ENCODE results near the gene VPS18.

The VPS18 gene

GRCh38 chr15:40914486-40914885, 20.2 kb downstream of the VPS18 start:
- ATAC-seq: no peak
- TF ChIP-seq, protein P1, sequence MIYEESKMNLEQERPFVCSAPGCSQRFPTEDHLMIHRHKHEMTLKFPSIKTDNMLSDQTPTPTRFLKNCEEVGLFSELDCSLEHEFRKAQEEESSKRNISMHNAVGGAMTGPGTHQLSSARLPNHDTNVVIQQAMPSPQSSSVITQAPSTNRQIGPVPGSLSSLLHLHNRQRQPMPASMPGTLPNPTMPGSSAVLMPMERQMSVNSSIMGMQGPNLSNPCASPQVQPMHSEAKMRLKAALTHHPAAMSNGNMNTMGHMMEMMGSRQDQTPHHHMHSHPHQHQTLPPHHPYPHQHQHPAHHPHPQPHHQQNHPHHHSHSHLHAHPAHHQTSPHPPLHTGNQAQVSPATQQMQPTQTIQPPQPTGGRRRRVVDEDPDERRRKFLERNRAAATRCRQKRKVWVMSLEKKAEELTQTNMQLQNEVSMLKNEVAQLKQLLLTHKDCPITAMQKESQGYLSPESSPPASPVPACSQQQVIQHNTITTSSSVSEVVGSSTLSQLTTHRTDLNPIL (CRISPR knock-in tag; IDR thresholded peaks at IDR 0.05; ENCODE audit: low read depth): no peak
- TF ChIP-seq ZFP3 (CRISPR knock-in tag; IDR thresholded peaks at IDR 0.05): no peak
- no peak for TF ChIP-seq SNAI2 (CRISPR knock-in tag; IDR thresholded peaks at IDR 0.05)
- TF ChIP-seq ISL1 (CRISPR knock-in tag; IDR thresholded peaks at IDR 0.05): no peak
- no peak for TF ChIP-seq ESRRG (CRISPR knock-in tag; IDR thresholded peaks at IDR 0.05)
- no peak for TF ChIP-seq OSR1 (CRISPR knock-in tag; IDR thresholded peaks at IDR 0.05)
- no peak for TF ChIP-seq RARB (CRISPR knock-in tag; IDR thresholded peaks at IDR 0.05)
- TF ChIP-seq BACH2 (CRISPR knock-in tag; IDR thresholded peaks at IDR 0.05; ENCODE audit: borderline replicate concordance): no peak
- TF ChIP-seq ZC3H10 (CRISPR knock-in tag; IDR thresholded peaks at IDR 0.05): no peak
- no peak for TF ChIP-seq TSHZ2 (CRISPR knock-in tag; IDR thresholded peaks at IDR 0.05)
- TF ChIP-seq TCF4 (CRISPR knock-in tag; IDR thresholded peaks at IDR 0.05; ENCODE audit: borderline replicate concordance): no peak

DNA sequence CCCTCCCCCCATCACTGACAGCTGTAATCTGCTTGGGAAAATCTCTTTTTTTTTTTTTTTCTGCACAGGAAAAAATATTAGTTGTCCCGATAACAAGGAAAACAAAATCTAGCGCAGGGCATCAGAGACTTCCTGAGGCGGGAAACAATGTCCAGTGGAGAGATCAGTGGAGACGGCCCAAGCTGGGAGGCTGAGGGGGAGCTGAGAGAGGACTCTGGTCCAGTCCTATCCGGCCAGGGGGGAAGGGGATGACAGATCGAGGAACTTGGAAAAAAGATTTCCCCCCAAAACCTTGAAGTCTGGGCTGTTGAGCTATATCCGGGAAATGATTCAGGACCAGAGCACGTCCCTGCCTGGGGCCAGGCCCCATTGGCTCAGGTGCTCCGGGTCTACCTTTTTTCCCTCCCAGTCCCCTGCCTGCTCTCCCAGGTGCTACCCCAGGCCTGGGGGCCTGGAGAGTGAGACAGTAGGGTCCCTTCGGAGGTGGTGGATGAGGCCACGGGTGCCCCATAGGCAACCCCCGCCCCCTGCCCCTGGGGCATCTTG, 20.9 kb downstream of the VPS18 start:
- no peak for ATAC-seq

More for the DNA sequence above, 20.9 kb downstream of the VPS18 start:
- TF ChIP-seq, protein P1 (CRISPR knock-in tag; IDR thresholded peaks at IDR 0.05; ENCODE audit: low read depth): no peak
- no peak for TF ChIP-seq TOX (CRISPR knock-in tag; IDR thresholded peaks at IDR 0.05; ENCODE audit: borderline replicate concordance)
- no peak for TF ChIP-seq SNAI2 (CRISPR knock-in tag; IDR thresholded peaks at IDR 0.05)
- no peak for TF ChIP-seq GLIS3 (CRISPR knock-in tag; IDR thresholded peaks at IDR 0.05)
- no peak for TF ChIP-seq POU6F1 (CRISPR knock-in tag; IDR thresholded peaks at IDR 0.05; ENCODE audit: borderline replicate concordance, low read depth)
- no peak for TF ChIP-seq PPARA (CRISPR knock-in tag; IDR thresholded peaks at IDR 0.05; ENCODE audit: borderline replicate concordance)
- no peak for TF ChIP-seq TCF4 (CRISPR knock-in tag; IDR thresholded peaks at IDR 0.05; ENCODE audit: borderline replicate concordance)
- TF ChIP-seq TSHZ2 (CRISPR knock-in tag; IDR thresholded peaks at IDR 0.05): no peak
- TF ChIP-seq OSR1 (CRISPR knock-in tag; IDR thresholded peaks at IDR 0.05): no peak
- TF ChIP-seq CSRNP3 (CRISPR knock-in tag; IDR thresholded peaks at IDR 0.05): no peak
- no peak for TF ChIP-seq ISL1 (CRISPR knock-in tag; IDR thresholded peaks at IDR 0.05)
- TF ChIP-seq ZNF8 (CRISPR knock-in tag; IDR thresholded peaks at IDR 0.05): no peak
- no peak for TF ChIP-seq ZC3H10 (CRISPR knock-in tag; IDR thresholded peaks at IDR 0.05)
- no peak for TF ChIP-seq BACH2 (CRISPR knock-in tag; IDR thresholded peaks at IDR 0.05; ENCODE audit: borderline replicate concordance)
- no peak for TF ChIP-seq ARNTL (CRISPR knock-in tag; IDR thresholded peaks at IDR 0.05; ENCODE audit: borderline replicate concordance, low read depth)
- TF ChIP-seq ESRRG (CRISPR knock-in tag; IDR thresholded peaks at IDR 0.05): no peak
- no peak for TF ChIP-seq PATZ1 (CRISPR knock-in tag; IDR thresholded peaks at IDR 0.05; ENCODE audit: borderline replicate concordance)

Measured in SK-N-SH treated with all-trans-retinoic acid at 6 μM for 48 hours (cell line).